SK-N-SH (cell line): Measurements from ENCODE around the gene RNF121. TPM values are rescaled to one million over a fixed set of nuclear protein-coding genes. Genes with fewer than 3 reads are reported as not detected.

Source experiments
- CTCF ChIA-PET: fragments of 300-600, 350-600 bp; formaldehyde crosslinking; extraction: SDS; loops from one replicate; lab custom pipeline; 2021; lab: Yijun Ruan, JAX
- POLR2A ChIA-PET: fragments of 350-600 bp; sonication (Branson Sonifier 250); formaldehyde crosslinking; extraction: SDS; loops from one replicate; lab custom pipeline; 2020; ENCODE audit warnings: antibody characterized with exemption, inconsistent platforms; lab: Yijun Ruan, JAX
- DNase-seq: peaks from one replicate; pipeline ENCODE4 v3.0.0; 2012
- H2AFZ ChIP-seq: fragments of 200-600 bp; sonication (generic); 2 replicates; pipeline ENCODE4 v1.8.1; 2016; ENCODE audit warnings: antibody characterized with exemption, mild to moderate bottlenecking, low read depth
- H3F3A ChIP-seq: fragments of 200-600 bp; sonication (generic); replicated peaks from 2 replicates; pipeline ENCODE3; 2016; ENCODE audit warnings: antibody characterized with exemption, mild to moderate bottlenecking; ENCODE audit not compliant: insufficient read depth
- H3K27ac ChIP-seq, 2 experiments: fragments of 200-500 bp in 1 of 2; fragments of 200-600 bp in 1 of 2; sonication (Bioruptor generic) in 1 of 2; sonication (generic), shearing (Covaris generic) in 1 of 2; 2 replicates each; pipeline versions ENCODE4 v1.5.1 to v1.6.1; 2014 to 2016; ENCODE audit warnings: low read depth in 2 of 2, inconsistent platforms in 1 of 2, low read length in 1 of 2, mild to moderate bottlenecking in 1 of 2, mixed read lengths in 1 of 2
- H3K27me3 ChIP-seq: fragments of 200-600 bp; sonication (generic), shearing (Covaris generic); 2 replicates; pipeline ENCODE4 v1.6.1; 2016; ENCODE audit warnings: mixed run types; ENCODE audit not compliant: insufficient read depth
- H3K36me3 ChIP-seq, 2 experiments: fragments of 200-500 bp in 1 of 2; fragments of 200-600 bp in 1 of 2; sonication (Bioruptor generic) in 1 of 2; sonication (generic) in 1 of 2; replicated peaks in 1 of 2; 2 replicates each; pipeline versions ENCODE3 to v1.5.1; 2014 to 2016; ENCODE audit warnings: low read length in 1 of 2, mild to moderate bottlenecking in 1 of 2; ENCODE audit not compliant: insufficient read depth in 2 of 2, control insufficient read depth in 1 of 2
- H3K4me1 ChIP-seq, 2 experiments: fragments of 200-500 bp in 1 of 2; fragments of 200-600 bp in 1 of 2; sonication (Bioruptor generic) in 1 of 2; sonication (generic), shearing (Covaris generic) in 1 of 2; 2 replicates each; pipeline versions ENCODE4 v1.5.1 to v1.6.1; 2014 to 2016; ENCODE audit warnings: low read depth in 1 of 2, low read length in 1 of 2, mixed run types in 1 of 2; ENCODE audit not compliant: insufficient read depth in 2 of 2, control insufficient read depth in 1 of 2
- H3K4me2 ChIP-seq: fragments of 200-600 bp; sonication (generic), shearing (Covaris generic); 2 replicates; pipeline ENCODE4 v1.6.1; 2017; ENCODE audit warnings: mixed run types
- H3K4me3 ChIP-seq, 2 experiments: fragments of 200-500 bp in 1 of 2; fragments of 200-600 bp in 1 of 2; sonication (Bioruptor generic) in 1 of 2; sonication (generic), shearing (Covaris generic) in 1 of 2; 2 replicates each; pipeline versions ENCODE4 v1.5.1 to v1.8.1; 2014 to 2016; ENCODE audit warnings: low read depth in 2 of 2, inconsistent platforms in 1 of 2, low read length in 1 of 2, mild to moderate bottlenecking in 1 of 2, mixed read lengths in 1 of 2, moderate library complexity in 1 of 2
- H3K79me2 ChIP-seq: fragments of 200-600 bp; sonication (generic); 2 replicates; pipeline ENCODE4 v1.8.1; 2017; ENCODE audit warnings: mild to moderate bottlenecking; ENCODE audit not compliant: insufficient read depth
- H3K9ac ChIP-seq: fragments of 200-600 bp; sonication (generic); 2 replicates; pipeline ENCODE4 v1.6.1; 2017; ENCODE audit warnings: mixed run types
- H3K9me2 ChIP-seq: fragments of 200-600 bp; sonication (generic); 2 replicates; pipeline ENCODE4 v1.6.1; 2017; ENCODE audit warnings: mixed run types
- H3K9me3 ChIP-seq: fragments of 200-600 bp; sonication (generic); 2 replicates; pipeline ENCODE4 v1.6.1; 2017; ENCODE audit warnings: mixed run types, mild to moderate bottlenecking, moderate library complexity
- H4K20me1 ChIP-seq: fragments of 200-600 bp; sonication (generic); 2 replicates; pipeline ENCODE4 v1.6.1; 2017; ENCODE audit warnings: mild to moderate bottlenecking, mixed run types; ENCODE audit not compliant: insufficient read depth
- EZH2phosphoT487 ChIP-seq: fragments of 200-600 bp; sonication (generic); IDR thresholded peaks from 2 replicates; pipeline ENCODE4 v1.6.1; 2017; ENCODE audit warnings: low read depth, mixed run types, mild to moderate bottlenecking, antibody characterized with exemption, moderate library complexity, borderline replicate concordance
- FOXJ3 ChIP-seq: sonication (generic); formaldehyde crosslinking; IDR thresholded peaks from 2 replicates; pipeline ENCODE4 v1.5.1; 2020; ENCODE audit warnings: mild to moderate bottlenecking, missing genetic modification reagents
- GATA2 ChIP-seq: sonication (generic); formaldehyde crosslinking; IDR thresholded peaks from 2 replicates; pipeline ENCODE4 v1.5.0; 2020; ENCODE audit warnings: mild to moderate bottlenecking, missing genetic modification reagents
- MEF2A ChIP-seq: IDR thresholded peaks from 2 replicates; pipeline ENCODE4 v1.4.0; 2012; ENCODE audit warnings: low read depth, borderline replicate concordance
- MXI1 ChIP-seq: IDR thresholded peaks from 2 replicates; pipeline ENCODE4 v1.6.1; 2012; ENCODE audit warnings: mild to moderate bottlenecking, low read depth, low read length, improper control_type of control experiment
- NRF1 ChIP-seq: IDR thresholded peaks from 2 replicates; pipeline ENCODE4 v1.6.1; 2012; ENCODE audit warnings: low read depth, mild to moderate bottlenecking, low read length
- RFX5 ChIP-seq: IDR thresholded peaks from 2 replicates; pipeline ENCODE4 v1.6.1; 2012; ENCODE audit warnings: mild to moderate bottlenecking, improper control_type of control experiment, low read length
- RXRA ChIP-seq: IDR thresholded peaks from 2 replicates; pipeline ENCODE4 v1.4.0; 2012; ENCODE audit warnings: low read depth, mild to moderate bottlenecking, borderline replicate concordance
- SIN3A ChIP-seq: IDR thresholded peaks from 2 replicates; pipeline ENCODE4 v1.6.1; 2012; ENCODE audit warnings: low read depth, mild to moderate bottlenecking, low read length, moderate library complexity, borderline replicate concordance
- SMC3 ChIP-seq: IDR thresholded peaks from 2 replicates; pipeline ENCODE4 v1.6.1; 2012; ENCODE audit warnings: low read depth, low read length, improper control_type of control experiment
- TAF1 ChIP-seq: IDR thresholded peaks from 2 replicates; pipeline ENCODE4 v1.6.1; 2012; ENCODE audit warnings: low read depth, mild to moderate bottlenecking, low read length, moderate library complexity, borderline replicate concordance
- TEAD4 ChIP-seq: IDR thresholded peaks from 2 replicates; pipeline ENCODE4 v1.4.0; 2012; ENCODE audit warnings: mild to moderate bottlenecking, borderline replicate concordance; ENCODE audit not compliant: insufficient read depth
- YY1 ChIP-seq: IDR thresholded peaks from 2 replicates; pipeline ENCODE4 v1.4.0; 2012; ENCODE audit warnings: low read depth, mild to moderate bottlenecking
- WGBS: methylation state at CpG from one replicate; pipeline ENCODE4 v1.1.6; 2017; ENCODE audit warnings: low lambda C conversion rate; 5-methylcytosine and 5-hydroxymethylcytosine counted together
- polyA plus RNA-seq, 3 experiments: library from polyadenylated mRNA; depleted of rRNA; stranded (reverse); fragments of >200 nt; gene quantifications; 2 replicates each; pipeline ENCODE4 v1.2.3, GENCODE V29; 2012
- TF ChIP-seq, protein P1 (sequence below): IDR thresholded peaks from 2 replicates; pipeline ENCODE4; 2012
- TF ChIP-seq, protein P2 (sequence below): IDR thresholded peaks from 2 replicates; pipeline ENCODE4 v1.4.0; 2012; ENCODE audit warnings: low read depth, borderline replicate concordance
- TF ChIP-seq, protein P3 (sequence below): fragments of 150-350 bp; IDR thresholded peaks from 2 replicates; pipeline ENCODE4 v1.6.1; 2016; ENCODE audit warnings: mild to moderate bottlenecking, low read depth, low read length
- TF ChIP-seq, protein P4 (sequence below): fragments of 200-600 bp; sonication (generic); IDR thresholded peaks from 2 replicates; pipeline ENCODE4 v1.6.1; 2017; ENCODE audit warnings: antibody characterized with exemption, mild to moderate bottlenecking, moderate library complexity

The RNF121 gene
- polyA plus RNA-seq, 1 of the 3 experiments (the other 2 are of a cell fraction) = 49.5 TPM

DNA sequence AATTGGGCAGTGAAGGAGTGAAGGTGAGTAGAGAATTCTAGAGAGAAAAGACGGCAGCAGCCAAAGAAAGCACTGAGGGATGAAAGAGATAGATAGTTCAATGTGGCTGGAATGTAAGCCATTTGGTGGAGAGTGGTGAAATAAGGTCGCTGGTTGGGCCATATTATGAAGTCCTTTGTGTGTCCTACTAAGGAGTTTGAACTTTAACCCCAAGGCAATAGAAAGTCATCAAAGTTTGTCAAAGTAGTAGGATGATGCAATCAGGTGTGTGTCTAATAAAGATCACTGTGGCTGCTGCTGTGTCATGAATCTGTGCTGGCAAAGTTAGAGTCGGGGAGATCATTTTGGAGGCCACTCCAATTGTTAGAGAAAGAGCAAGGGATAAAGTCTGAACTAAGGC is 18.7 kb downstream of the RNF121 start:
- Histone ChIP-seq H3K27me3 (no peaks in the 10 kb centered on the region), H2AFZ (no peak overlapping the region), H3K79me2 (peaks cover 81% of the 10 kb centered on the region), H3F3A (peaks cover 32% of the 10 kb centered on the region), H3K9ac (no peak overlapping the region), H3K9me3 (no peaks in the 10 kb centered on the region), H3K27ac (0 out of 4 replicates have a peak overlapping the region, but pooled peaks of 1 of the 2 experiments have one; percentile 90), H3K4me1 (peaks cover 0 to 27% of the 10 kb centered on the region in 2 experiments; a peak in 3 of 4 replicates), H3K36me3 (no peaks in the 10 kb centered on the region), H4K20me1 (no peaks in the 10 kb centered on the region), H3K9me2 (no peaks in the 10 kb centered on the region), H3K4me2 (no peak overlapping the region), H3K4me3 (no peak overlapping the region)
- no peak for DNase-seq
- no peak for TF ChIP-seq MEF2A
- TF ChIP-seq NRF1 = no peak
- TF ChIP-seq, protein P1, sequence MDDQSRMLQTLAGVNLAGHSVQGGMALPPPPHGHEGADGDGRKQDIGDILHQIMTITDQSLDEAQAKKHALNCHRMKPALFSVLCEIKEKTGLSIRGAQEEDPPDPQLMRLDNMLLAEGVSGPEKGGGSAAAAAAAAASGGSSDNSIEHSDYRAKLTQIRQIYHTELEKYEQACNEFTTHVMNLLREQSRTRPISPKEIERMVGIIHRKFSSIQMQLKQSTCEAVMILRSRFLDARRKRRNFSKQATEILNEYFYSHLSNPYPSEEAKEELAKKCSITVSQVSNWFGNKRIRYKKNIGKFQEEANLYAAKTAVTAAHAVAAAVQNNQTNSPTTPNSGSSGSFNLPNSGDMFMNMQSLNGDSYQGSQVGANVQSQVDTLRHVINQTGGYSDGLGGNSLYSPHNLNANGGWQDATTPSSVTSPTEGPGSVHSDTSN = no peak
- TF ChIP-seq TAF1 = no peak
- TF ChIP-seq RXRA = no peak
- no peak for TF ChIP-seq FOXJ3
- TF ChIP-seq MXI1 = no peak
- TF ChIP-seq, protein P2, sequence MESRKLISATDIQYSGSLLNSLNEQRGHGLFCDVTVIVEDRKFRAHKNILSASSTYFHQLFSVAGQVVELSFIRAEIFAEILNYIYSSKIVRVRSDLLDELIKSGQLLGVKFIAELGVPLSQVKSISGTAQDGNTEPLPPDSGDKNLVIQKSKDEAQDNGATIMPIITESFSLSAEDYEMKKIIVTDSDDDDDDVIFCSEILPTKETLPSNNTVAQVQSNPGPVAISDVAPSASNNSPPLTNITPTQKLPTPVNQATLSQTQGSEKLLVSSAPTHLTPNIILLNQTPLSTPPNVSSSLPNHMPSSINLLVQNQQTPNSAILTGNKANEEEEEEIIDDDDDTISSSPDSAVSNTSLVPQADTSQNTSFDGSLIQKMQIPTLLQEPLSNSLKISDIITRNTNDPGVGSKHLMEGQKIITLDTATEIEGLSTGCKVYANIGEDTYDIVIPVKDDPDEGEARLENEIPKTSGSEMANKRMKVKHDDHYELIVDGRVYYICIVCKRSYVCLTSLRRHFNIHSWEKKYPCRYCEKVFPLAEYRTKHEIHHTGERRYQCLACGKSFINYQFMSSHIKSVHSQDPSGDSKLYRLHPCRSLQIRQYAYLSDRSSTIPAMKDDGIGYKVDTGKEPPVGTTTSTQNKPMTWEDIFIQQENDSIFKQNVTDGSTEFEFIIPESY = no peak
- TF ChIP-seq SMC3 = no peak
- no peak for TF ChIP-seq TEAD4
- no peak for TF ChIP-seq SIN3A
- TF ChIP-seq, protein P3, sequence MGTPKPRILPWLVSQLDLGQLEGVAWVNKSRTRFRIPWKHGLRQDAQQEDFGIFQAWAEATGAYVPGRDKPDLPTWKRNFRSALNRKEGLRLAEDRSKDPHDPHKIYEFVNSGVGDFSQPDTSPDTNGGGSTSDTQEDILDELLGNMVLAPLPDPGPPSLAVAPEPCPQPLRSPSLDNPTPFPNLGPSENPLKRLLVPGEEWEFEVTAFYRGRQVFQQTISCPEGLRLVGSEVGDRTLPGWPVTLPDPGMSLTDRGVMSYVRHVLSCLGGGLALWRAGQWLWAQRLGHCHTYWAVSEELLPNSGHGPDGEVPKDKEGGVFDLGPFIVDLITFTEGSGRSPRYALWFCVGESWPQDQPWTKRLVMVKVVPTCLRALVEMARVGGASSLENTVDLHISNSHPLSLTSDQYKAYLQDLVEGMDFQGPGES = no peak
- TF ChIP-seq GATA2 (CRISPR knock-in tag) = no peak
- no peak for TF ChIP-seq YY1
- no peak for TF ChIP-seq EZH2phosphoT487
- TF ChIP-seq, protein P4, sequence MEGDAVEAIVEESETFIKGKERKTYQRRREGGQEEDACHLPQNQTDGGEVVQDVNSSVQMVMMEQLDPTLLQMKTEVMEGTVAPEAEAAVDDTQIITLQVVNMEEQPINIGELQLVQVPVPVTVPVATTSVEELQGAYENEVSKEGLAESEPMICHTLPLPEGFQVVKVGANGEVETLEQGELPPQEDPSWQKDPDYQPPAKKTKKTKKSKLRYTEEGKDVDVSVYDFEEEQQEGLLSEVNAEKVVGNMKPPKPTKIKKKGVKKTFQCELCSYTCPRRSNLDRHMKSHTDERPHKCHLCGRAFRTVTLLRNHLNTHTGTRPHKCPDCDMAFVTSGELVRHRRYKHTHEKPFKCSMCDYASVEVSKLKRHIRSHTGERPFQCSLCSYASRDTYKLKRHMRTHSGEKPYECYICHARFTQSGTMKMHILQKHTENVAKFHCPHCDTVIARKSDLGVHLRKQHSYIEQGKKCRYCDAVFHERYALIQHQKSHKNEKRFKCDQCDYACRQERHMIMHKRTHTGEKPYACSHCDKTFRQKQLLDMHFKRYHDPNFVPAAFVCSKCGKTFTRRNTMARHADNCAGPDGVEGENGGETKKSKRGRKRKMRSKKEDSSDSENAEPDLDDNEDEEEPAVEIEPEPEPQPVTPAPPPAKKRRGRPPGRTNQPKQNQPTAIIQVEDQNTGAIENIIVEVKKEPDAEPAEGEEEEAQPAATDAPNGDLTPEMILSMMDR = no peak
- no peak for TF ChIP-seq RFX5
- 80% methylated on average over 3 of the region's 3 CpGs for WGBS
- POLR2A ChIA-PET = no interaction called here
- CTCF ChIA-PET = no interaction called here
